K562 (cell line): ENCODE data around the gene C1orf21. TPM values are rescaled to one million over a fixed set of nuclear protein-coding genes. Genes with fewer than 3 reads are reported as not detected.

Experiments used
- ATAC-seq: fragments of 200-7000 bp; cut with Tn5 transposase; 3 replicates; pipeline ENCODE4 v1.9.1; 2020; ENCODE audit warnings: moderate library complexity
- BruUV-seq: library from RNA; stranded (reverse); fragments of 400-500 nt; replicated peaks from 2 replicates; lab custom pipeline; 2021; lab: Mats Ljungman, UMichigan
- CTCF ChIA-PET: fragments of 300-600 bp; formaldehyde crosslinking; extraction: SDS; loops from one replicate; lab custom pipeline; 2021; ENCODE audit warnings: low intra/inter-chr PET ratio; lab: Yijun Ruan, JAX
- POLR2A ChIA-PET: fragments of 300-600, 350-650 bp; sonication (Branson Sonifier 250); formaldehyde crosslinking; extraction: SDS; loops from one replicate; lab custom pipeline; 2021; ENCODE audit warnings: antibody characterized with exemption, inconsistent platforms; lab: Yijun Ruan, JAX
- DNase-seq, 4 experiments: peaks; one replicate each; pipeline versions ENCODE4 v3.0.0 to v3.0.0-alpha.2; 2011 to 2018; ENCODE audit warnings: low spot score in 3 of 4, mixed read lengths in 3 of 4; ENCODE audit errors: extremely low read depth in 1 of 4
- FAIRE-seq: peaks from 2 replicates; lab custom pipeline; 2011; peaks lifted over from hg19 to GRCh38; lab: Jason Lieb, UNC
- H2AFZ ChIP-seq: 2 replicates; pipeline ENCODE4 v1.6.0; 2011; ENCODE audit warnings: low read depth, low read length, control low read depth, inconsistent platforms
- H3K27ac ChIP-seq: fragments of 200-600 bp; 3 replicates; pipeline ENCODE4 v1.8.0; 2011; ENCODE audit warnings: low read depth, mild to moderate bottlenecking, control low read depth, inconsistent platforms, low read length, moderate library complexity, mixed read lengths; ENCODE audit errors: extremely low read depth
- H3K27me3 ChIP-seq, 2 experiments: fragments of 300-600 bp in 1 of 2; 2 replicates in 1 of 2; 3 replicates in 1 of 2; pipeline versions ENCODE4 v1.6.0 to v1.8.0; 2011; ENCODE audit warnings: inconsistent platforms in 2 of 2, low read length in 2 of 2, mild to moderate bottlenecking in 1 of 2, mixed read lengths in 1 of 2, moderate library complexity in 1 of 2; ENCODE audit not compliant: control insufficient read depth in 2 of 2, insufficient read depth in 2 of 2
- H3K36me3 ChIP-seq: fragments of 300-600 bp; 3 replicates; pipeline ENCODE4 v1.8.0; 2011; ENCODE audit warnings: mild to moderate bottlenecking, low read length, inconsistent platforms; ENCODE audit not compliant: control insufficient read depth, insufficient read depth
- H3K4me1 ChIP-seq, 2 experiments: fragments of 200-600 bp in 1 of 2; replicated peaks in 1 of 2; 2 replicates in 1 of 2; 3 replicates in 1 of 2; pipeline versions ENCODE4 v1.5.1 to v1.8.0; 2011; ENCODE audit warnings: inconsistent platforms in 2 of 2, low read length in 2 of 2, mild to moderate bottlenecking in 1 of 2, mixed read lengths in 1 of 2, moderate library complexity in 1 of 2; ENCODE audit not compliant: control insufficient read depth in 2 of 2, insufficient read depth in 2 of 2
- H3K4me2 ChIP-seq: 2 replicates; pipeline ENCODE4 v1.6.1; 2011; ENCODE audit warnings: low read length, control low read depth, inconsistent platforms, mixed read lengths; ENCODE audit not compliant: insufficient read depth
- H3K4me3 ChIP-seq: fragments of 200-600 bp; sonication (generic), shearing (Covaris generic); 2 replicates; pipeline ENCODE4 v1.5.1; 2016; ENCODE audit warnings: control low read depth, inconsistent platforms
- H3K79me2 ChIP-seq: fragments of 200-600 bp; 3 replicates; pipeline ENCODE4 v1.8.0; 2011; ENCODE audit warnings: low read length, inconsistent platforms; ENCODE audit not compliant: control insufficient read depth, insufficient read depth
- H3K9ac ChIP-seq, 2 experiments: 2 replicates each; pipeline versions ENCODE4 v1.6.0 to v1.6.1; 2011; ENCODE audit warnings: low read depth in 2 of 2, low read length in 2 of 2, control low read depth in 1 of 2, inconsistent platforms in 1 of 2, mild to moderate bottlenecking in 1 of 2, mixed read lengths in 1 of 2; ENCODE audit not compliant: insufficient read depth in 1 of 2
- H3K9me1 ChIP-seq: one replicate; pipeline ENCODE4 v1.6.0; 2011; ENCODE audit warnings: inconsistent platforms, mild to moderate bottlenecking, low read length, moderate library complexity; ENCODE audit not compliant: control insufficient read depth, insufficient read depth
- H3K9me3 ChIP-seq: replicated peaks from 2 replicates; pipeline ENCODE4 v1.5.1; 2011; ENCODE audit warnings: low read depth, low read length, inconsistent platforms; ENCODE audit not compliant: control insufficient read depth, insufficient read depth
- H4K20me1 ChIP-seq: replicated peaks from 2 replicates; pipeline ENCODE4 v1.6.1; 2011; ENCODE audit warnings: low read length, inconsistent platforms, mixed read lengths; ENCODE audit not compliant: control insufficient read depth, insufficient read depth
- CC2D1A ChIP-seq: fragments of 450-650 bp; IDR thresholded peaks from 2 replicates; pipeline ENCODE4 v1.6.1; 2017; ENCODE audit warnings: mild to moderate bottlenecking
- KDM1A ChIP-seq, 2 experiments: fragments of 450-650 bp; IDR thresholded peaks; 2 replicates each; pipeline ENCODE4 v1.6.1; 2016; ENCODE audit warnings: mild to moderate bottlenecking in 2 of 2
- MAZ ChIP-seq, 2 experiments: fragments of 450-650 bp in 1 of 2; sonication (generic) in 1 of 2; formaldehyde crosslinking; IDR thresholded peaks in 1 of 2; conservative IDR thresholded peaks in 1 of 2; 2 replicates each; pipeline versions ENCODE4 v1.4.0 to v1.5.0; 2020; ENCODE audit warnings: mild to moderate bottlenecking in 1 of 2, missing genetic modification reagents in 1 of 2
- RBM22 ChIP-seq: fragments of 200-400 bp; formaldehyde crosslinking; IDR thresholded peaks from 2 replicates; pipeline ENCODE4 v1.6.1; 2018; ENCODE audit warnings: low read length, low read depth; ENCODE audit not compliant: poor library complexity, severe bottlenecking
- SMC3 ChIP-seq: conservative IDR thresholded peaks from 2 replicates; pipeline ENCODE4 v1.6.1; 2011; ENCODE audit warnings: low read depth, low read length, improper control_type of control experiment; ENCODE audit not compliant: insufficient read depth
- ZFP30 ChIP-seq: fragments of 250-450 bp; sonication (Bioruptor Pico); IDR thresholded peaks from 2 replicates; pipeline ENCODE4 v1.8.0; 2022; ENCODE audit warnings: moderate library complexity, mild to moderate bottlenecking, inconsistent platforms, borderline replicate concordance
- ZNF232 ChIP-seq: sonication (generic); formaldehyde crosslinking; IDR thresholded peaks from 2 replicates; pipeline ENCODE4 v1.8.0; 2022; ENCODE audit warnings: mild to moderate bottlenecking, missing genetic modification reagents
- WGBS: fragments of 100-300 bp; shearing (Covaris generic); methylation state at CpG from one replicate; pipeline ENCODE4 v1.1.6; 2016; ENCODE audit warnings: low coverage, mixed read lengths; ENCODE audit not compliant: insufficient coverage; ENCODE audit errors: missing lambda C conversion rate; 5-methylcytosine and 5-hydroxymethylcytosine counted together
- in situ Hi-C: fragments of 300-500 bp; cut with MboI; formaldehyde crosslinking; loops from 4 replicates; pipeline ENCODE4 v1.15.0; 2018; ENCODE audit warnings: inconsistent platforms, mixed read lengths
- intact Hi-C: fragments of 100-400 bp; cut with micrococcal nuclease; formaldehyde crosslinking; loops from 2 replicates; pipeline ENCODE4 v1.14.2; 2022
- polyA plus RNA-seq, 8 experiments: library from polyadenylated mRNA; depleted of rRNA in 4 of 8; stranded (reverse) in 5 of 8; unstranded in 3 of 8; fragments of >200 nt; fragmentation: Nextera tagmentation in 2 of 8; fragmentation: Illumina TruSeq in 1 of 8; extraction: Ambion mirVana in 2 of 8; extraction: Trizol in 1 of 8; gene quantifications; 2 replicates each; pipeline versions ENCODE4 v1.2.1 to v1.2.3, GENCODE V29; 2011 to 2014; ENCODE audit warnings: inconsistent platforms in 1 of 8, missing spikeins in 1 of 8
- total RNA-seq, 7 experiments: library from RNA; depleted of rRNA in 6 of 7; stranded (reverse); fragments of >200 nt in 6 of 7; fragmentation: Illumina TruSeq in 2 of 7; extraction: Trizol in 2 of 7; gene quantifications; 2 replicates each; pipeline versions ENCODE4 v1.2.1 to v1.2.3, GENCODE V29; 2011 to 2021; ENCODE audit warnings: low replicate concordance in 1 of 7

Gene C1orf21
- total and polyA plus RNA-seq, 9 of the 15 experiments (the other 6 are each of a cell fraction or from before 2014, with no cell fraction given), result under 0.01 to 0.31 (median 0.07) TPM

DNA sequence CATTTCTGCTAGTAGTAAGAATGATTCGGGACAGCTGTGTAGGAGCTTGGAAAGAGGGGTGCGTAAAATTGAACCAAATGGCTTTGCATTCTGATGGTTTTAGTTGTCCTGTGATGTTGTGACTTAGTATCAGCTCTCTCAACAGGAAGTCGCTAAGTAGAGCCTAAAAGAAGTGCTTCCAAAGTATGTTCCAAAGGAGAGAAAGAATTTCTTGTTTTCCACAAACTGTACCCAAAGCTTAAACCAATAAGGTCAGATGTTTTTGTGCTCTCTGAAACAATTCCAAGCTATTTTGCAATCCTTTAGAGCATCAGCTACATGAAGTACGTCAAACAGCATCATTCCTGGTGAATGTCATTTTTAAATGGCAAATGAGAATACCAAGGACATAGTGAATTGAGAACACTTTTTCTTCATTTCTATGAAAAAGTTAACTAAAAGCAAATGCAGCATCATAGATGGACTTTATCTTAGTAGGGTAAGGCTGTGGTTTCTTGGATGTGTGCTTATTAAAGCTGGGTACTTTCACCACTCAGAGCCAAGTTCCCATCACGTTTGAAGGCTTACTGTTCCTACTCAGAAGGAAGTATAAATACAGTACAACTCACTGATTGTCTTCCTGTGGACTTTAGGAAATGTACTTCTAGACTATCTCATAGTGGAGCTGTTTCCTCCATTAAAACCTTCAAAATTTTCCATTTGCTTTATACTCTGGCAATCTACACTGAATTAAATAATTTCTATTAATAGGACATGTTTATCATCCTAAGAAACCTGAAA is 148.6 kb downstream of the C1orf21 start:
- ChIA-PET POLR2A (interaction anchor here (0.5 kb wide), 1 partner anchor 66 kb away, joined by 4 read pairs; no protein-coding TSS in a partner anchor), CTCF (no interaction called here)
- no peak for DNase-seq
- no peak for ATAC-seq
- Histone ChIP-seq H2AFZ (no peak overlapping the region), H3K9ac (no peak overlapping the region), H4K20me1 (no peaks in the 10 kb centered on the region), H3K9me1 (no peaks in the 10 kb centered on the region), H3K79me2 (no peaks in the 10 kb centered on the region), H3K4me3 (no peak overlapping the region), H3K9me3 (no peaks in the 10 kb centered on the region), H3K36me3 (no peaks in the 10 kb centered on the region), H3K27me3 (0 out of 5 replicates have a peak, but pooled peaks cover 0 to 4% of the 10 kb centered on the region in 2 experiments), H3K27ac (no peak overlapping the region), H3K4me2 (no peak overlapping the region), H3K4me1 (no peaks in the 10 kb centered on the region)
- TF ChIP-seq MAZ (CRISPR knock-in tag; conservative IDR thresholded peaks at IDR 0.05 in 1 of 2, IDR thresholded peaks at IDR 0.05 in 1 of 2), result no peak
- TF ChIP-seq RBM22, result no peak
- no peak for TF ChIP-seq KDM1A (IDR thresholded peaks at IDR 0.05)
- TF ChIP-seq ZNF232 (CRISPR knock-in tag), result no peak
- no peak for TF ChIP-seq ZFP30 (CRISPR knock-in tag)
- no peak for TF ChIP-seq SMC3
- TF ChIP-seq CC2D1A, result no peak
- no TSS peak for BruUV-seq
- no peak for FAIRE-seq
- under 1% methylated on average over 5 of the region's 5 CpGs for WGBS
- intact Hi-C loops, result no loop called here
- in situ Hi-C loops, result no loop called here
